GM12892 (cell line): ENCODE results near the gene DNAJB11.

Experiments
- POLR2A ChIP-seq: IDR thresholded peaks from 2 replicates; pipeline ENCODE4 v1.6.1; 2011; ENCODE audit warnings: low read depth, low read length, control low read depth
- POLR2AphosphoS5 ChIP-seq: IDR thresholded peaks from 2 replicates; pipeline ENCODE4 v1.6.1; 2011; ENCODE audit warnings: low read depth, low read length, control low read depth

DNA sequence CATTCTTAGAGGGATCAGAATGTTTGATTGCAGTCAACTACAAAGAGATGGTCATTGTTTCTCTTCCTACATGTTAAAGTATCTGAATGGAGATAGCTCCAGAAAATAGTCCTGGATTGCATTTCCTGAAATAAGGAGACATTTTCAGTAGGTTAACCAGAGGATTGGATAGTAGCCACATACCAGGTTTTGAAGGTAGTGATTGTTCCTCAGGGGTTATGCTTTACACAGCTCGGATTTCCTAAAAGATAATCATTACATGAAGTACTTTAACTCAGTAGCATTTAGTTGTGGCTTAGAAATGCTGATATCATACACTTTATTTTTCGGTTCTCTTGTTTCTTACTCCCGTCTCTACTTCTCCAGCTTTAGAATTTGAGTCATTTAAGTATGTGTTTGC lies 10.3 kb downstream of the DNAJB11 start:
- no peak for TF ChIP-seq POLR2A
- TF ChIP-seq POLR2AphosphoS5: no peak
